ENCODE results near the gene SKP2. TPM values are rescaled to one million over a fixed set of nuclear protein-coding genes. Genes with fewer than 3 reads are reported as not detected.

SKP2 gene
- total and polyA plus RNA-seq, 12 donors: 2.9 to 52.1 (median 13.7) TPM

- Histone ChIP-seq H3K36me3 (replicated peaks in 1 of 2) (peaks cover 0 to 6% of the 10 kb centered on the region in 2 donors), H3K4me3 (no peak overlapping the region), H3K27ac (no peak overlapping the region), H3K27me3 (no peaks in the 10 kb centered on the region), H3K9me3 (replicated peaks in 1 of 3) (no peaks in the 10 kb centered on the region), H3K4me1 (replicated peaks in 1 of 2) (peaks cover 0 to 7% of the 10 kb centered on the region in 2 donors)
- intact Hi-C loops (cut with DNase I): no loop called here
- DNase-seq: peak in 3 of 7 donors; percentile 7 to 24 (median 8)
- TF ChIP-seq CTCF (IDR thresholded peaks at IDR 0.05): peak in 1 of 6 experiments; percentile 4
- no peak for TF ChIP-seq POLR2A (IDR thresholded peaks at IDR 0.05)
These were observed 55.0 kb downstream of the SKP2 start for GRCh38 chr5:36206913-36207312.

- Histone ChIP-seq H3K27ac (no peak overlapping the region), H3K27me3 (no peaks in the 10 kb centered on the region), H3K4me1 (replicated peaks in 1 of 2) (peaks cover 0 to 7% of the 10 kb centered on the region in 2 donors), H3K36me3 (replicated peaks in 1 of 2) (peaks cover 0 to 10% of the 10 kb centered on the region in 2 donors), H3K4me3 (no peak overlapping the region), H3K9me3 (replicated peaks in 1 of 3) (no peaks in the 10 kb centered on the region)
- no peak for DNase-seq
- TF ChIP-seq CTCF (IDR thresholded peaks at IDR 0.05) (no peak), POLR2A (IDR thresholded peaks at IDR 0.05) (no peak)
- 79 to 84% (median 82%) methylated on average over 2 of the region's 2 CpGs for WGBS, 4 donors
- intact Hi-C loops (cut with DNase I): no loop called here
These were observed 56.9 kb downstream of the SKP2 start for GRCh38 chr5:36208786-36209185.

- Histone ChIP-seq H3K36me3 (replicated peaks in 1 of 2) (peaks cover 0 to 12% of the 10 kb centered on the region in 2 donors), H3K9me3 (replicated peaks in 1 of 3) (no peaks in the 10 kb centered on the region), H3K4me1 (replicated peaks in 1 of 2) (peaks cover 0 to 7% of the 10 kb centered on the region in 2 donors), H3K27me3 (no peaks in the 10 kb centered on the region), H3K4me3 (no peak overlapping the region), H3K27ac (no peak overlapping the region)
- TF ChIP-seq POLR2A (IDR thresholded peaks at IDR 0.05): no peak
- no peak for TF ChIP-seq CTCF (IDR thresholded peaks at IDR 0.05)
- no peak for DNase-seq
- intact Hi-C loops (cut with DNase I): no loop called here
- WGBS, 4 donors: 91 to 98% (median 96%) methylated on average over 3 of the region's 3 CpGs
These were observed 57.8 kb downstream of the SKP2 start for GRCh38 chr5:36209664-36210063.

GRCh38 chr5:36214436-36214835 is 62.5 kb downstream of the SKP2 start:
- H3K36me3 ChIP-seq (replicated peaks in 1 of 2): peaks cover 0 to 34% of the 10 kb centered on the region in 2 donors
- no peak for DNase-seq
- peak in 1 of 6 experiments; percentile 15 for TF ChIP-seq CTCF (IDR thresholded peaks at IDR 0.05)
- TF ChIP-seq POLR2A (IDR thresholded peaks at IDR 0.05): no peak
- no peaks in the 10 kb centered on the region for H3K9me3 ChIP-seq (replicated peaks in 1 of 3)
- no peaks in the 10 kb centered on the region for H3K27me3 ChIP-seq
- no peak overlapping the region for H3K27ac ChIP-seq
- H3K4me3 ChIP-seq: no peak overlapping the region
- WGBS, 4 donors: 86 to 96% (median 92%) methylated on average over 3 of the region's 3 CpGs
- H3K4me1 ChIP-seq (replicated peaks in 1 of 2): peaks cover 0 to 5% of the 10 kb centered on the region in 2 donors
- intact Hi-C loops (cut with DNase I): no loop called here

Data from adrenal gland (tissue), 12 donors.